Hippocampal formation (tissue), 2 donors: Measurements from ENCODE around the gene HPN.

Experiments
- DNase-seq, 2 donors: peaks; one replicate each; lab custom pipeline; 2025; lab: John Stamatoyannopoulos, UW

Gene HPN

DNA sequence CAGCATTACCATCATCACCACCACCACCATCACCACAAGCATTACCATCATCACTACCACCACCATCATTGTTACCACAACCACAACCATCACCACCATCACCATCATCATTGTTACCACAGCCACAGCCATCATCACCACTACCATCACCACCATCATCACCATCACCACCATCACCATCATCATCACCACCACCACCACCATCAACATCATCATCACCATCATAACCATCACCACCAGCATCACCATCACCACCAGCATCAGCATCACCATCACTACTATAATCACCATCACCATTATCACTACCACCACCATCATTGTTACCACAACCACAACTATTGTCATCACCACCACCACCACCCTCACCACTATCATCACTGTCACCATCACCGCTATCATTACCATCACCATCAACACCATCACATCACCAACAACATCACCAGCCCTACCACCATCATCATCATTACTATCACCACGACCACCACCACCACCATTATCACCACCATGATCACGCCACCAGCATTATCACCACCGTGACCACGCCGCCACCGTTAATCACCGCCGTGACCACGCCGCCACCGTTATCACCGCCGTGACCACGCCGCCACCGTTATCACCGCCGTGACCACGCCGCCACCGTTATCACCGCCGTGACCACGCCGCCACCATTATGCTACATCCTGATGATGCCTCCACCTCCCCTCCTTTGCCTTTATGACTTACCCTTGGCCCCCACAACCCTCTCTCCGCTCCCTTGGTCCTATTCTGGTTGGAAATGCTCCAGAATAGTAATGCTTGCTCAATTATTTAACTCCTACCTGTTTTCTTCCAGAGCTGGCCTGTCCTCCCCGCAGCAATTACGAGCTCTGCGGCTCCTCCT, 64.1 kb downstream of the HPN start:
- no peak for DNase-seq

- peak; percentile 52 to 83 for DNase-seq
Measured at GRCh38 chr19:35106291-35106583, 64.7 kb downstream of the HPN start.

DNA sequence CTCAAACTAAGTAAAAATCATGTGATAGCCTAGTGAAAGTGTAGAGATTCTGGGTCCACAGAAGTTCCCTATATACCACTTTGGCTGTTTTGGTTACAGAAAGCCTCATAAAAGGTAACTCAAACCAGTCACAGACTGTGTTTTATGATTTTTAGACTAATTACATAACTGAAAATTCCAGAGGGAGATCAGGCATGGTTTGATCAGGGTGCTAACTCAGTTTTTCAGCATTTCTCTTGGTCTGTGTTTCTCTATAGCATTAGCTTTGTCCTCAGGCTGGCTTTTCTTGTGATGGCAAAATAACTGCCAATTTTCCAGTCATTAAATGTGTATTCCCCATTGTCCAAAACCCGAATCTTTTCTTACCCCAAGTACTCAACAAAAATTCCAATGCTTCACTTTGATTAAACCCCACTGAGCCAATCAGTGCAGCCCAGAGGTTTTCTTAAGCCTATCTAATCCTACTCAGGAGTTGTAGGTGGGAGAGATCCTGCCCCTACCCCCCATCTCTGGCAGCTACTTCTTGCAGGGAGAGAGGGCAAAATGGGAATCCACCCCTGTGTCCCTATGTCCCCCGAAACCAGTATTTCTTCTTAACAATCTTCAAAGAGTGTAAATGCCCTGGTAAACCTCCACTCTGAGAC, 65.5 kb downstream of the HPN start:
- DNase-seq: no peak

- DNase-seq: peak; percentile 88 to 91
Measured at GRCh38 chr19:35107545-35107944, 66.0 kb downstream of the HPN start.

DNA sequence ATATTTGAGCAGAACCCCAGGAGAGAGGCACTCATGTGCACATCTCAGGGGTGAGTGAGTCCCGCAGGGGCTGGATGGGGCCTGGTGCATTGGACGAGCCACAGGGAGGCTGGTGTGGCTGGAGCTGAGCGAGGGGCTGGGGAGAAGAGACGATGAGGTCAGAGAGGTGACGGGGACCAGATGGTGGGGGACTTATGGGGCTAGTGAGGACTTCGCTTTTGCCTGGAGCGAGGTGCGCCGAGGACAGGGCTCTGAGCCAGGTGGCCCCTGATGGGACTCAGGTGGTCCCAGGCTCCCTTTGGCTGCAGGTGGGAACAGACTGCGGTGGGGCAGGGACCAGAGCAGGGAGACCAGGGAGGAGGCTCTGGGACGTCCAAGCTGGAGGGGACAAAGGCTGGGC, 67.2 kb downstream of the HPN start:
- DNase-seq: no peak

DNA sequence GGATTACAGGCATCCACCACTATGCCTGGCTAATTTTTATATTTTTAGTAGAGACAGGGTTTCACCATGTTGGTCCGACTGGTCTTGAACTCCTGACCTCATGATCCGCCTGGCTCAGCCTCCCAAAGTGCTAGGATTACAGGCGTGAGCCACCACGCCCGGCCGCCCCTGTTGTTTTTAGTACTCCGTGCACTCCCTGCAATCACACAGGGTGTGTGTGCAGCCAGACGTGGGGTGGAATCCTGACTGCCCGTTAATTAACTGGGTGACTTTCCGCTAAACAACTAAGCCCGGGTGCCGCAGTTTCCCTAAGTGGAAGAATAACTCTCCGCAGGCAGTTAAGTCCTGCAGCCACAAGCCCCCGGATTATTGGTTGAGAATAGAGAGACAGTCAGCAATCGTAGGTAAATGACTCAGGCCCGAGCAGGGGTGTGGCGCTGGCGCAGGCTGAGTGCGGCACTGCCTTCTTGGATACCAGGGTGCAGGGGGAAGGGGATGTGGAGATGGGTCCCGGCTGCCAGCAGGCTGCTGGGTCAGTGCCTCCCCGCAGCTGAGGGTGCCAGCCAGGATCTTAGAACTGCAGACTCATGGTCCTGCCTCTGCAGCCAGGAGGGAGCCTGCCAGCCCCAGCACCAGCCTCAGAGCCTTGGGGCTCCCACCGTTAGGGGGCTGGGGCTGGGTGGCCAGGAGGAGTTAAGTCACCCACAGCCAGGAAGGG, 68.0 kb downstream of the HPN start:
- peak; percentile 31 to 58 for DNase-seq

- no peak for DNase-seq
Measured at GRCh38 chr19:35110974-35111373, 69.5 kb downstream of the HPN start.

GRCh38 chr19:35112995-35113688, 71.6 kb downstream of the HPN start:
- no peak for DNase-seq

GRCh38 chr19:35114353-35115176, 73.0 kb downstream of the HPN start:
- peak; percentile 74 to 78 for DNase-seq

- peak; percentile 87 to 88 for DNase-seq
Measured at GRCh38 chr19:35115177-35115951, 73.8 kb downstream of the HPN start, which contains the start of gene FXYD3. Gene FXYD3 (plus strand): TSS chr19:35115823. CDS start chr19:35119377, 3,554 bp downstream.
